H9 (cell line): ENCODE results near the gene TMEM117. TPM values are rescaled to one million over a fixed set of nuclear protein-coding genes. Genes with fewer than 3 reads are reported as not detected.

Experiments
- DNase-seq: peaks from one replicate; pipeline ENCODE4 v3.0.0-alpha.2; 2017
- H2AFZ ChIP-seq: one replicate; pipeline ENCODE4 v1.6.1; 2013; ENCODE audit warnings: mild to moderate bottlenecking, low read length, control low read depth, moderate library complexity
- H2AK5ac ChIP-seq: 2 replicates; pipeline ENCODE4 v1.6.1; 2013; ENCODE audit warnings: low read length, control low read depth, mixed read lengths; ENCODE audit not compliant: insufficient read length
- H2BK120ac ChIP-seq: one replicate; pipeline ENCODE4 v1.6.1; 2013; ENCODE audit warnings: low read depth, mild to moderate bottlenecking, low read length, control low read depth, inconsistent platforms; ENCODE audit not compliant: poor library complexity, severe bottlenecking
- H2BK12ac ChIP-seq: 2 replicates; pipeline ENCODE4 v1.6.1; 2013; ENCODE audit warnings: low read length, control low read depth, mixed read lengths, low read depth; ENCODE audit not compliant: insufficient read length
- H2BK15ac ChIP-seq: 2 replicates; pipeline ENCODE4 v1.6.1; 2013; ENCODE audit warnings: low read depth, low read length, control low read depth
- H2BK20ac ChIP-seq: one replicate; pipeline ENCODE4 v1.6.1; 2013; ENCODE audit warnings: low read depth, mild to moderate bottlenecking, low read length, control low read depth, inconsistent platforms; ENCODE audit not compliant: poor library complexity, severe bottlenecking
- H2BK5ac ChIP-seq: 2 replicates; pipeline ENCODE4 v1.6.1; 2013; ENCODE audit warnings: low read length, control low read depth, mixed read lengths; ENCODE audit not compliant: insufficient read length
- H3K14ac ChIP-seq: 2 replicates; pipeline ENCODE4 v1.6.1; 2013; ENCODE audit warnings: low read length, control low read depth; ENCODE audit not compliant: insufficient read depth
- H3K18ac ChIP-seq: 2 replicates; pipeline ENCODE4 v1.6.1; 2013; ENCODE audit warnings: low read depth, mild to moderate bottlenecking, mixed read lengths, low read length, control low read depth; ENCODE audit not compliant: insufficient read length
- H3K23ac ChIP-seq: 2 replicates; pipeline ENCODE4 v1.6.1; 2013; ENCODE audit warnings: low read length, control low read depth, mixed read lengths, low read depth; ENCODE audit not compliant: insufficient read length
- H3K23me2 ChIP-seq: 2 replicates; pipeline ENCODE4 v1.6.1; 2013; ENCODE audit warnings: low read depth, mild to moderate bottlenecking, mixed read lengths, low read length, control low read depth; ENCODE audit not compliant: insufficient read length, poor library complexity, severe bottlenecking
- H3K27ac ChIP-seq: 2 replicates; pipeline ENCODE4 v1.5.1; 2013; ENCODE audit warnings: low read length, control low read depth, mixed read lengths, low read depth; ENCODE audit not compliant: insufficient read length
- H3K27me3 ChIP-seq: 2 replicates; pipeline ENCODE4 v1.6.1; 2013; ENCODE audit warnings: low read length, control low read depth, inconsistent platforms; ENCODE audit not compliant: insufficient read depth
- H3K4ac ChIP-seq: 2 replicates; pipeline ENCODE4 v1.6.1; 2013; ENCODE audit warnings: low read depth, mild to moderate bottlenecking, control low read depth, inconsistent platforms, low read length, moderate library complexity
- H3K4me1 ChIP-seq: 2 replicates; pipeline ENCODE4 v1.6.1; 2013; ENCODE audit warnings: low read length, control low read depth, inconsistent platforms; ENCODE audit not compliant: insufficient read depth
- H3K4me2 ChIP-seq: 2 replicates; pipeline ENCODE4 v1.6.1; 2013; ENCODE audit warnings: low read length, control low read depth, mixed read lengths; ENCODE audit not compliant: insufficient read length, insufficient read depth
- H3K56ac ChIP-seq: 2 replicates; pipeline ENCODE4 v1.6.1; 2013; ENCODE audit warnings: low read depth, mild to moderate bottlenecking, mixed read lengths, low read length, control low read depth; ENCODE audit not compliant: insufficient read length
- H3K79me1 ChIP-seq: 2 replicates; pipeline ENCODE4 v1.6.1; 2013; ENCODE audit warnings: low read depth, mild to moderate bottlenecking, moderate library complexity, low read length, control low read depth, inconsistent platforms; ENCODE audit not compliant: insufficient read depth, poor library complexity, severe bottlenecking
- H3K79me2 ChIP-seq: 2 replicates; pipeline ENCODE4 v1.6.1; 2013; ENCODE audit warnings: low read length, control low read depth, inconsistent platforms; ENCODE audit not compliant: insufficient read depth
- H3K9ac ChIP-seq: 2 replicates; pipeline ENCODE4 v1.6.1; 2013; ENCODE audit warnings: low read length, control low read depth, mixed read lengths; ENCODE audit not compliant: insufficient read length; ENCODE audit errors: extremely low read depth
- H3K9me3 ChIP-seq: one replicate; pipeline ENCODE4 v1.6.1; 2013; ENCODE audit warnings: low read depth, low read length, inconsistent platforms; ENCODE audit not compliant: control insufficient read depth
- H3T11ph ChIP-seq: one replicate; pipeline ENCODE4 v1.6.1; 2013; ENCODE audit warnings: mild to moderate bottlenecking, low read length, control low read depth, inconsistent platforms
- H4K20me1 ChIP-seq: one replicate; pipeline ENCODE4 v1.6.1; 2013; ENCODE audit not compliant: control insufficient read depth, insufficient read length, insufficient read depth
- H4K5ac ChIP-seq: 2 replicates; pipeline ENCODE4 v1.6.1; 2013; ENCODE audit warnings: low read depth, mild to moderate bottlenecking, mixed read lengths, low read length, control low read depth; ENCODE audit not compliant: insufficient read length
- H4K8ac ChIP-seq: replicated peaks from 2 replicates; pipeline ENCODE4 v1.6.1; 2013; ENCODE audit warnings: low read length, control low read depth, mixed read lengths, low read depth; ENCODE audit not compliant: insufficient read length
- H4K91ac ChIP-seq: 2 replicates; pipeline ENCODE4 v1.6.1; 2013; ENCODE audit warnings: low read depth, mild to moderate bottlenecking, moderate library complexity, mixed read lengths, low read length, control low read depth; ENCODE audit not compliant: insufficient read length
- H3K27ac Mint-ChIP-seq, 3 experiments: 2 replicates in 2 of 3; 3 replicates in 1 of 3; pipeline ENCODE4 v1.8.0; 2020 to 2021; ENCODE audit warnings: mixed read lengths in 3 of 3, mild to moderate bottlenecking in 1 of 3, moderate library complexity in 1 of 3
- H3K27me3 Mint-ChIP-seq: 2 replicates; pipeline ENCODE4 v1.8.0; 2021; ENCODE audit warnings: low read depth, mild to moderate bottlenecking, moderate library complexity, mixed read lengths
- H3K36me3 Mint-ChIP-seq, 3 experiments: 2 replicates in 2 of 3; 3 replicates in 1 of 3; pipeline ENCODE4 v1.8.0; 2020 to 2021; ENCODE audit warnings: low read depth in 3 of 3, mixed read lengths in 3 of 3; ENCODE audit not compliant: insufficient read depth in 1 of 3
- H3K4me1 Mint-ChIP-seq, 2 experiments: 2 replicates each; pipeline ENCODE4 v1.8.0; 2020; ENCODE audit warnings: mixed read lengths in 2 of 2
- H3K4me3 Mint-ChIP-seq, 2 experiments: 2 replicates in 1 of 2; 3 replicates in 1 of 2; pipeline ENCODE4 v1.8.0; 2020 to 2021; ENCODE audit warnings: mild to moderate bottlenecking in 2 of 2, mixed read lengths in 2 of 2, moderate library complexity in 1 of 2
- H3K9me3 Mint-ChIP-seq, 2 experiments: 2 replicates in 1 of 2; 3 replicates in 1 of 2; pipeline ENCODE4 v1.8.0; 2020; ENCODE audit warnings: mild to moderate bottlenecking in 2 of 2, mixed read lengths in 2 of 2, moderate library complexity in 1 of 2
- WGBS: extraction: QIAGEN DNeasy Blood & Tissue Kit; methylation state at CpG from one replicate; pipeline ENCODE4 v1.1.7; 2013; ENCODE audit warnings: missing lambda C conversion rate, low lambda C conversion rate, mixed read lengths; ENCODE audit not compliant: insufficient read length; ENCODE audit errors: extremely low coverage; 5-methylcytosine and 5-hydroxymethylcytosine counted together
- total RNA-seq: library from RNA; stranded (reverse); gene quantifications from 2 replicates; pipeline ENCODE4 v1.2.1, GENCODE V29; 2021
- TF ChIP-seq, protein P1 (sequence below): fragments of 200-600 bp; sonication (generic); conservative IDR thresholded peaks from 3 replicates; pipeline ENCODE4 v1.8.0; 2021; ENCODE audit warnings: antibody characterized with exemption, mild to moderate bottlenecking

Gene TMEM117
- total RNA-seq, 1 experiment from 2014 or later: 1.7 TPM

DNA sequence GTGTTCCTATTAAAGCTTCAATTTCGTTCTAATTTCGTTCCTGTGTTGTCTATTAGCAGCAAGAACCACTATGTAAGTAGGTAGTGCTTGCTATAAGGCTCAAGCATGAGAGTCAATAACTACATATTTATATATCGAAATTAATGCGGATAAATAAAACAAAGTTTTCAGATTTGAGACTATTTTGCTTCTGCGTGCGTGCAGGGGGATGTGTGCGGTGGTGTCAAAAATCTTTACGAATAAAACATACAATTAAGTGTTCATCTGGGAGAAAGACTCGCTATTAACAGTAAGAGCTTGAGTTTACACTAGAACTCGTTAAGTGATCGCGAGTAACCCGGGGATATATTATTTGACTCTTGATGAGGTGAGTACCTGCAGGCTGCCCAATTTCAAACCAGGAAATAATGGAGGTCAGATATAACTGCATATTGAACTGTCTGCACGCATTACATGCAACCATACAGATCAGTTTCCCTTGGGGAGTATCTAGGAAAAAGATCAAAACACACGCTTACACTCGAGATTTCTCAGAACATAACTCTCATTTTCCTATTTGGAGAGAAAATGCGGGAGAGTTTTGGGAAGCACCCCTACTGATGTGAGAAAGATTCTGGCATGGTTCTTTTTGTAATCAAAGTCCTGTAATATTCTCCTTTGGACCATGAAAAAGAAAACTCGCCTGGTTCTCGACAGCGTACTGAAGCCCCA lies 30.6 kb upstream of the TMEM117 start:
- Histone ChIP-seq H3K14ac (no peak overlapping the region), H2BK20ac (no peak overlapping the region), H3K27ac (peak overlapping the region; percentile 37), H3K4ac (no peak overlapping the region), H2BK15ac (no peak overlapping the region), H3K9ac (peak overlapping the region; percentile 92), H3K56ac (no peak overlapping the region), H4K20me1 (no peaks in the 10 kb centered on the region), H2AFZ (no peak overlapping the region), H3K27me3 (no peaks in the 10 kb centered on the region), H3K79me1 (no peaks in the 10 kb centered on the region), H2BK120ac (no peak overlapping the region), H3T11ph (no peak overlapping the region), H3K4me2 (peak overlapping the region; percentile 66), H4K8ac (no peak overlapping the region), H2AK5ac (no peak overlapping the region), H3K4me1 (no peaks in the 10 kb centered on the region), H4K5ac (no peak overlapping the region), H4K91ac (no peak overlapping the region), H3K23ac (no peak overlapping the region), H3K23me2 (no peaks in the 10 kb centered on the region), H2BK5ac (no peak overlapping the region), H2BK12ac (no peak overlapping the region), H3K79me2 (no peaks in the 10 kb centered on the region; the same call in 1 of the 2 replicates), H3K18ac (peak overlapping the region; percentile 92), H3K9me3 (no peaks in the 10 kb centered on the region)
- no peak for DNase-seq
- no peaks in the 10 kb centered on the region for H3K27me3 Mint-ChIP-seq
- TF ChIP-seq, protein P1, sequence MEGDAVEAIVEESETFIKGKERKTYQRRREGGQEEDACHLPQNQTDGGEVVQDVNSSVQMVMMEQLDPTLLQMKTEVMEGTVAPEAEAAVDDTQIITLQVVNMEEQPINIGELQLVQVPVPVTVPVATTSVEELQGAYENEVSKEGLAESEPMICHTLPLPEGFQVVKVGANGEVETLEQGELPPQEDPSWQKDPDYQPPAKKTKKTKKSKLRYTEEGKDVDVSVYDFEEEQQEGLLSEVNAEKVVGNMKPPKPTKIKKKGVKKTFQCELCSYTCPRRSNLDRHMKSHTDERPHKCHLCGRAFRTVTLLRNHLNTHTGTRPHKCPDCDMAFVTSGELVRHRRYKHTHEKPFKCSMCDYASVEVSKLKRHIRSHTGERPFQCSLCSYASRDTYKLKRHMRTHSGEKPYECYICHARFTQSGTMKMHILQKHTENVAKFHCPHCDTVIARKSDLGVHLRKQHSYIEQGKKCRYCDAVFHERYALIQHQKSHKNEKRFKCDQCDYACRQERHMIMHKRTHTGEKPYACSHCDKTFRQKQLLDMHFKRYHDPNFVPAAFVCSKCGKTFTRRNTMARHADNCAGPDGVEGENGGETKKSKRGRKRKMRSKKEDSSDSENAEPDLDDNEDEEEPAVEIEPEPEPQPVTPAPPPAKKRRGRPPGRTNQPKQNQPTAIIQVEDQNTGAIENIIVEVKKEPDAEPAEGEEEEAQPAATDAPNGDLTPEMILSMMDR: no peak
- H3K9me3 Mint-ChIP-seq: no peaks in the 10 kb centered on the region; a peak in 1 of 5 replicates
- peak overlapping the region; percentile 57 to 97 (median 91); a peak in 5 of 7 replicates for H3K27ac Mint-ChIP-seq
- no CpG with 5 or more reads among the region's 20 CpGs for WGBS
- H3K36me3 Mint-ChIP-seq: peaks cover 3 to 26% (median 17%) of the 10 kb centered on the region in 3 experiments
- H3K4me1 Mint-ChIP-seq: peaks cover 8 to 13% of the 10 kb centered on the region in 2 experiments
- peak overlapping the region; percentile 98 to 100 for H3K4me3 Mint-ChIP-seq
